ENCODE measurements around the gene KIR3DL2.
"Not testable (repeated sequence)": the region's sequence is repeated elsewhere in the genome, so short reads cannot be mapped to it uniquely, and the experiment has no call there.

Gene KIR3DL2

DNA sequence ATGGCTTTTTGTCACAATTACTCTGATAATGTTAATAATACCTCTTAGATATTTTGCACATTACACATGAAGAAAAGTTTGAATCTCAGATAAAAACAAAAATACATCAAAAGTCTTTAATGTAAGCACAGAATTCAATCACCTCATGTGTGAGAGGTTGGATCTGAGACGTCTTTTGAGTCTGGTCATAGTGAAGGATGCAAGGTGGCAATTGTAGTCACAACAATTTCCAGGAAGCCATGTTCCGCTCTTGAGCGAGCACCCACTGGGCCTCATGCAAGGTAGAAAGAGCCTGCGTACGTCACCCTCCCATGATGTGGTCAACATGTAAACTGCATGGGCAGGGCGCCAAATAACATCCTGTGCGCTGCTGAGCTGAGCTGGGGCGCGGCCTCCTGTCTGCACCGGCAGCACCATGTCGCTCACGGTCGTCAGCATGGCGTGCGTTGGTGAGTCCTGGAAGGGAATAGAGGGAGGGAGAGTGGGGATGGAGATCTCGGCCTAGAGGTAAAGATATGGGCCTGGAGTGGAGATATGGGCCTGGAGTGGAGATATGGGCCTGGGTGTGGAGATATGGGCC, at the start of gene KIR3DL2:
Gene KIR3DL2 (plus strand): TSS at position 383 of the 580 bp plus-strand sequence. CDS start 33 bp downstream, at position 416.
- not testable (repeated sequence) for DNase-seq

DNA sequence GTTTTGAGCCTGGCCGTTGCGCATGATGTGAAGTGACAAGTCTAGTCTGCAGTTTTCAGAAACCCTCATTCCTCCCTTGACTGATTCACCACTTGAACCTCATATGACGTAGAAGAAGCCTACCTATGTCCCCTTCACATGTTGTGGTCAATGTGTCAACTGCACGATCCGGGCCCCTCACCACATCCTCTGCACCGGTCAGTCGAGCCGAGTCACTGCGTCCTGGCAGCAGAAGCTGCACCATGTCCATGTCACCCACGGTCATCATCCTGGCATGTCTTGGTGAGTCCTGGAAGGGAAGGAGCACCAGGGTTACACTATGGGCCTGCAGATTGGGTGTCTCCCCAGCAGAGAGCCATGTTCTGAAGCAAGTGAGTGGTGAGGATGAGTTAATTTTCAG, 46.8 kb upstream of the KIR3DL2 start, which contains the start of gene KIR2DL4:
Gene KIR2DL4 (plus strand): TSS at position 201 of the 400 bp plus-strand sequence. CDS start 42 bp downstream, at position 243.
- DNase-seq = no peak

DNA sequence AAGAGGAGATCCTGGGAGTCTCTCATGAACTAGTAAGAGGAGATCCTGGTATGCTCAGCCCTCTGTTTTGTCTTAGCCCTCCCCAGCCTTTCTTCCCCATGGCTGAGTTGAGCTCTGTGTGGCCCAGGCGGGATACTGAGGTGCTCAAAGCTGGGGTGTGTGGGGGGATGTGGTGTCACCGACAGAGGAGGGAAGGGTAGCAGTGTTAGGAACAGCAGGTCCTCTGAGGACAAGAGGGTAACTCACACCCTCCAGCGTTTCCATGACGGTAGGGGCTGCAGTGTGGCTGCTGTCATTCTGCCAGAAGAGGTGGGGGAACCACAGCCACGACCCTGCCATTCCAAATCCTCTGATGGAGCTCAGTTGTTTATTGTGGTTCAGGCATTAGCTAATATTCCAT, 46.1 kb upstream of the KIR3DL2 start:
- DNase-seq = no peak

DNA sequence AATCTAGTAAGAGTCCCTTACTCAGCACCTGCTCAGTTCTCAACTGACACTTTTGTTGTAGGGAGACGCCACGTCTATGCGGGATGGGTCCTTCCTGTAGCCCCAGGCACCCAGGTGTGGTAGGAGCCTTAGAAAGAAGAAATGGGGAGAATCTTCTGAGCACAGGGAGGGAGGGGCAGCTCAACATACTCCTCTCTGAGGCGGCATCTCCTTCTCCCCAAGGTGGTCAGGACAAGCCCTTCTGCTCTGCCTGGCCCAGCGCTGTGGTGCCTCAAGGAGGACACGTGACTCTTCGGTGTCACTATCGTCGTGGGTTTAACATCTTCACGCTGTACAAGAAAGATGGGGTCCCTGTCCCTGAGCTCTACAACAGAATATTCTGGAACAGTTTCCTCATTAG, 45.7 kb upstream of the KIR3DL2 start:
- no peak for DNase-seq

DNA sequence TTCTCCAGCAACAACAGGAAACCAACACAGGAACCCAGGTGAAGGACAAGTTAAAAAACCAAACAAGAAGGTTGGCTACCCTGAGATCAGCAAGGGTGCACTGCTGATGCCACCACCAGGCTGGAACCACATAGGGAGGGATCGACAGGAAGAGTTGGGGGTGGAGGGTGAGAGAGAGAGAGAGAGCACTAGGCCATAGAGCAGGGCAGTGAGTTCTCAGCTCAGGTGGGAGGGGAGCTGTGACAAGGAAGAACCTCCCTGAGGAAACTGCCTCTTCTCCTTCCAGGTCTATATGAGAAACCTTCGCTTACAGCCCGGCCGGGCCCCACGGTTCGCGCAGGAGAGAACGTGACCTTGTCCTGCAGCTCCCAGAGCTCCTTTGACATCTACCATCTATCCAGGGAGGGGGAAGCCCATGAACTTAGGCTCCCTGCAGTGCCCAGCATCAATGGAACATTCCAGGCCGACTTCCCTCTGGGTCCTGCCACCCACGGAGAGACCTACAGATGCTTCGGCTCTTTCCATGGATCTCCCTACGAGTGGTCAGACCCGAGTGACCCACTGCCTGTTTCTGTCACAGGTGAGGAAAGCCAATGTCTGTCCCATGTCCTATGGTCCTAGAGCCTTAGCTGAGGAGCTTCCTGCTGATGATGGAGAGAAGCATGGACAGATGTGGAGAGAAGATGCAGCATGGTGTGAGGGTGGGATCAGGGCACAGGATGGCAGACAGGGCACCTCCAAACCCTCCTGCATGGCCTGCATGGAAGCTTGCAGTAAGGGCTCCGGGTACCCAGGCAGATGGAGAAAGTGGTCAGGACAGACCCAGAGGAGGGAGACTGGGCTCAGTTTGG, 44.4 kb upstream of the KIR3DL2 start:
- no peak for DNase-seq

DNA sequence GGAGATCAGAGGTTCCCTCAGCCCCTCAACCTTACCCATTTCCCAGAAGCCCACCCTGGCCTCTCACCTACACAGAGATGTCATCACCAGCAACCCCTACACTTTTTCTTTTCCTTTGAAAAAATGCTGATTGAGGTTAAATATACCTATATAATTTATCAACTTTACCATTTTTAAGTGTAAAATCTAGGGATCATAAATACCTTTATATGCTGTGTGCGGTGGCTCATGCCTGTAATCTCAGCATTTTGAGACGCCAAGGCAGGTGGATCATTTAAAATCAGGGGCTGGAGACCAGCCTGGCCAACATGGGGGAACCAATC, 43.8 kb upstream of the KIR3DL2 start:
- no peak for DNase-seq

DNA sequence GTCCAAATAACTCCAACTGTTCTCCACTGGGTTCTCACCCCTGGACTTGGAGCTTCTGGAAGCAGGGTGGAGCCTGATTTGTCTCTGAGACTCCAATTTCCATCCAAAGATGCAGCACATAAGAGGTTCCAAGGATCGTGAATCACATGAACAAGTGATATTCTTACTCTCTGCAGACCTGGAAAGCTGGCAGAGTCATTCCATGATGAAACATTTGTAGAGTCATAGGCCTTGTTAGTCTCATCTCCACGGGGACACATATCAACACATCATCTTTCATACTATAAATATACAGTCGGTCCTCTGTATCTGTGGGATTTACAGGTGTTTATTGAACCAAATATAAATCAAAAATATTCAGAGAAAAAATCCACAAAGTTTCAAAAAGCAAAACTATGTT, 35.7 kb upstream of the KIR3DL2 start:
- DNase-seq = not testable (repeated sequence)

GRCh38 chr19:54816251-54816650, 34.0 kb upstream of the KIR3DL2 start, which contains the start of gene KIR3DL1:
TSS of gene KIR3DL1 (plus strand) at chr19:54816468.
- DNase-seq = not testable (repeated sequence)

DNA sequence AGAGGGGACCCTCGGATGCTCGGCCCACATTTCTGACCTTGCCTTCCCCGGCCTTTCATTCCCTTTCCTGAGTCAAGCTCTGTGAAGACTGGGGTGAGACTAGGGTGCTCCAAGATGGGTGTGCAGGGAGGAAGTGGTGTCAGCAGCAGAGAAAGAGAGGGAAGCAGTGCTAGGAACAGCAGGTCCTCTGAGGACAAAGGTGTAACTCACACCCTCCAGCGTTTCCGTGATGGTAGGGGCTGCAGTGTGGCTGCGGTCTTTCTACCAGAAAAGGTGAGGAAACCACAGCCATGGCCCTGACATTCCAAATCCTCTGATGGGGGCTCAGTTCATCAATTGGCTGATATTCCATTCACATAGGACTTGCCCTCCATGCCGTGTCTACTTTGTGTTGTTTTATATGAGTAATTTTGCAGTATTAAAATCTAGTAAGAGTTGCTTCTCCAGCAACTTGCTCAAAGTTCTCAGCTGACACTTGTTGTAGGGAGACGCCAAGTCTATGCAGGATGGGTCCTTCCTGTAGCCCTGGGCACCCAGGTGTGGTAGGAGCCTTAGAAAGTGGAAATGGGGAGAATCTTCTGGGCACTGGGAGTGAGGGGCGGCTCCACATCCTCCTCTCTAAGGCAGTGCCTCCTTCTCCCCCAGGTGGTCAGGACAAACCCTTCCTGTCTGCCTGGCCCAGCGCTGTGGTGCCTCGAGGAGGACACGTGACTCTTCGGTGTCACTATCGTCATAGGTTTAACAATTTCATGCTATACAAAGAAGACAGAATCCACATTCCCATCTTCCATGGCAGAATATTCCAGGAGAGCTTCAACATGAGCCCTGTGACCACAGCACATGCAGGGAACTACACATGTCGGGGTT, 32.3 kb upstream of the KIR3DL2 start:
- DNase-seq = no peak

DNA sequence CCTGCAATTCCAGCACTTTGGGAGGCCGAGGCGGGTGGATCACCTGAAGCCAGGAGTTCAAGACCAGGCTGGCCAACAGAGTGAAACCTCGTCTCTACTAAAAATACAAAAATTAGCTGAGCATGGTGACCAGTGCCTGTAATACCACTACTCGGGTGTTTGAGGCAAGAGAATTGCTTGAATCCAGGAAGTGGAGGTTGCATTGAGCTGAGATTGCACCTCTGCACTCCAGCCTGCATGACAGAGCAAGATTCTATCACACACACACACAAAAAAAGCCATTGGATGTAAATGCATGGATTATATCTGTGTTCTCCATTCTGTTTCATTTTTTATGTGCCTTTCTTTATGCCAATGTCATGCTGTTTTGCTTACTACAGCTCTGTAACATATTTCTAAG, 25.8 kb upstream of the KIR3DL2 start:
- DNase-seq = not testable (repeated sequence)

DNA sequence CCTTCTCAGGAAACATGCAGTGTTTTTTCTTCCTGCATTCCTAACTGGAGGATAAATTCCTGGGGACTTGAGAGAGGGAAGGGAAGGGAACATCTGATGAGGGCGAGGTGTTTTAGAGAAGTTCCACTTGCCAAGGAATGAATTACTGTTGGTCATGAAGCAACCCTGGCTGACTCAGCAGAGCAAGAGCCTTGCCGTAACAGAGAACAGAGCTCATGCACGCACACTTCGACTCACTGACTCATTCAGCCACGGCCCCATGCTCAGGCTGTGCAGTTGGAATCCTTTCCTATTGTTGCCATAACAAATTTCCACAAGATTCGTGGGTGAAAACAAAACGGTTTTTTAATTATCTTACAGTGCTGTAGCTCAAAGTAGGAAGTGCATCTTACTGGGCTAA, 24.9 kb upstream of the KIR3DL2 start:
- not testable (repeated sequence) for DNase-seq

- not testable (repeated sequence) for DNase-seq
Observed at GRCh38 chr19:54828064-54828463, 22.2 kb upstream of the KIR3DL2 start.

GRCh38 chr19:54832496-54832895, 17.7 kb upstream of the KIR3DL2 start, which contains the start of gene KIR2DS4:
TSS of gene KIR2DS4 (plus strand) at chr19:54832676.
- DNase-seq = not testable (repeated sequence)

GRCh38 chr19:54835126-54835525, 15.1 kb upstream of the KIR3DL2 start:
- not testable (repeated sequence) for DNase-seq

DNA sequence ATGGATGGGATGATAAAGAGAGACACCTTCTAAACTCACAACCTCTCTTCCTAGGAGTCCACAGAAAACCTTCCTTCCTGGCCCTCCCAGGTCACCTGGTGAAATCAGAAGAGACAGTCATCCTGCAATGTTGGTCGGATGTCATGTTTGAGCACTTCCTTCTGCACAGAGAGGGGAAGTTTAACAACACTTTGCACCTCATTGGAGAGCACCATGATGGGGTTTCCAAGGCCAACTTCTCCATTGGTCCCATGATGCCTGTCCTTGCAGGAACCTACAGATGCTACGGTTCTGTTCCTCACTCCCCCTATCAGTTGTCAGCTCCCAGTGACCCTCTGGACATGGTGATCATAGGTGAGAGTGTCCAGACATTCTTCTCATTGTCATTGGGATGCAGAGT, 12.7 kb upstream of the KIR3DL2 start:
- not testable (repeated sequence) for DNase-seq

DNA sequence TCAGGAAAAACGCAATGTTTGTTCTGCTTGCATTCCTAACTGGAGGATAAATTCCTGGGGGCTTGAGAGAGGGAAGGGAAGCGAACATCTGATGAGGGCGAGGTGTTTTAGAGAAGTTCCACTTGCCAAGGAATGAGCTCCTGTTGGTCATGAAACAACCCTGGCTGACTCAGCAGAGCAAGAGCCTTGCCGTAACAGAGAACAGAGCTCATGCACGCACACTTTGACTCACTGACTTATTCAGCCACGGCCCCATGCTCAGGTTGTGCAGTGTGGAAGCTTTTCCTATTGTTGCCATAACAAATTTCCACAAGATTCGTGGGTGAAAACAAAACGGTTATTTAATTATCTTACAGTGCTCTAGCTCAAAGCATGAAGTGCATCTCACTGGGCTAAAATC, 7.1 kb upstream of the KIR3DL2 start:
- DNase-seq = not testable (repeated sequence)

DNA sequence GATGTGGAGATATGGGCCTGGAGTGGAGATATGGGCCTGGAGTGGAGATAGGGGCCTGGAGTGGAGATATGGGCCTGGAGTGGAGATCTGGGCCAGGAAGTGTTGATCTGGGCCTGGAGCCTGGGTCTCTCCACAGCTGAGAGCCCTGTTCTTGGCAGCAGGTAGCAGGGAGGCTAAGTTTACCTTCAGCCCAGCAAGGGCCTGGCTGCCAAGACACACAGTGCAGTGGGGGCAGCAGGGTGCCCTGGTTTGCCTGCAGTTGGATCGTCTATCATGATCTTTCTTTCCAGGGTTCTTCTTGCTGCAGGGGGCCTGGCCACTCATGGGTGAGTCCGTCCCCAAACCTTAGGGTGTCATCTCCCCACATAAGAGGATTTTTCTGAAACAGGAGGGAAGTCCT, 687 bp downstream of the KIR3DL2 start:
- no peak for DNase-seq

GRCh38 chr19:54851353-54851752, 1.1 kb downstream of the KIR3DL2 start:
- DNase-seq = no peak

DNA sequence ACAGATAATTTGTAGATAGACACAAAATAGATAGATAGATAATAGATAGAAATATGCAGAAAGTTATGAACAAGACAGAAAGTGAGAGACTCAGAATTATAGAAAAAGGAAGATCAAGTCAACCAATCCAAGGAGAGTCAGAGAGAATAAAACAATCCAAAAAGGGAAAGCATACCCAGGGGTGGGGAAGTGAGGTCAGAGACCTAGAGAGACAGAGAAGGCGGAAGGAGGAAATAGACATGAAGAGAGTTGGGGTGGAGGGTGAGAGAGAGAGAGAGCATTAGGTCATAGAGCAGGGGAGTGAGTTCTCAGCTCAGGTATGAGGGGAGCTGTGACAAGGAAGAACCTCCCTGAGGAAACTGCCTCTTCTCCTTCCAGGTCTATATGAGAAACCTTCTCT, 5.0 kb downstream of the KIR3DL2 start:
- DNase-seq = not testable (repeated sequence)

DNA sequence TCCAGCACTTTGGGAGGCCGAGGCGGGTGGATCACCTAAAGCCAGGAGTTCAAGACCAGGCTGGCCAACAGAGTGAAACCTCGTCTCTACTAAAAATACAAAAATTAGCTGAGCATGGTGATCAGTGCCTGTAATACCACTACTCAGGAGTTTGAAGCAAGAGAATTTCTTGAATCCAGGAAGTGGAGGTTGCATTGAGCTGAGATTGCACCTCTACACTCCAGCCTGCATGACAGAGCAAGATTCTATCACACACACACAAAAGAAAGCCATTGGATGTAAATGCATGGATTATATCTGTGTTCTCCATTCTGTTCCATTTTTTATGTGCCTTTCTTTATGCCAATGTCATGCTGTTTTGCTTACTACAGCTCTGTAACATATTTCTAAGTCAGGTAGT, 8.2 kb downstream of the KIR3DL2 start:
- DNase-seq = not testable (repeated sequence)

DNA sequence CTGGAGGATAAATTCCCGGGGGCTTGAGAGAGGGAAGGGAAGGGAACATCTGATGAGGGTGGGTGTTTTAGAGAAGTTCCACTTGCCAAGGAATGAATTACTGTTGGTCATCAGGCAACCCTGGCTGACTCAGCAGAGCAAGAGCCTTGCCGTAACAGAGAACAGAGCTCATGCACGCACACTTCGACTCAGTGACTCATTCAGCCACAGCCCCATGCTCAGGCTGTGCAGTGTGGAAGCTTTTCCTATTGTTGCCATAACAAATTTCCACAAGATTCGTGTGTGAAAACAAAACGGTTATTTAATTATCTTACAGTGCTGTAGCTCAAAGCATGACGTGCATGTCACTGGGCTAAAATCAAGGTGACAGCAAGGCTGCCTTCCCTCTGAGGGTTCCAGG, 9.2 kb downstream of the KIR3DL2 start:
- DNase-seq = not testable (repeated sequence)

DNA sequence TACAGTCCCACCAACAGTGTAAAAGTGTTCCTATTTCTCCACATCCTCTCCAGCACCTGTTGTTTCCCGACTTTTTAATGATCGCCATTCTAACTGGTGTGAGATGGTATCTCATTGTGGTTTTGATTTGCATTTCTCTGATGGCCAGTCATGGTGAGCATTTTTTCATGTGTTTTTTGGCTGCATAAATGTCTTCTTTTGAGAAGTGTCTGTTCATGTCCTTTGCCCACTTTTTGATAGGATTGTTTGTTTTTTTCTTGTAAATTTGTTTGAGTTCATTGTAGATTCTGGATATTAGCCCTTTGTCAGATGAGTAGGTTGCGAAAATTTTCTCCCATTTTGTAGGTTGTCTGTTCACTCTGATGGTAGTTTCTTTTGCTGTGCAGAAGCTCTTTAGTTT, 13.2 kb downstream of the KIR3DL2 start:
- not testable (repeated sequence) for DNase-seq

GRCh38 chr19:54871696-54872095, 21.5 kb downstream of the KIR3DL2 start:
- DNase-seq = no peak

Measured in SHP77 treated with DMSO at 0.1 percent for 48 hours (cell line).